WTC11 (cell line): ENCODE measurements around the gene NFIX. TPM values are rescaled to one million over a fixed set of nuclear protein-coding genes. Genes with fewer than 3 reads are reported as not detected.
A peak's percentile ranks its signal among the peaks of the same experiment; 100 is the strongest.

Experiments
- ATAC-seq: fragments of 200-7000 bp; cut with Tn5 transposase; 2 replicates; pipeline ENCODE4 v1.10.0; 2021; ENCODE audit warnings: mild to moderate bottlenecking, moderate library complexity
- CTCF ChIA-PET: fragments of 300-600 bp; sonication (Branson Sonifier 250); formaldehyde crosslinking; loops from one replicate; lab custom pipeline; 2021; ENCODE audit warnings: antibody characterized with exemption; lab: Charles Lee
- POLR2A ChIA-PET: fragments of 350-600 bp; sonication (Branson Sonifier 250); formaldehyde crosslinking; loops from one replicate; lab custom pipeline; 2021; ENCODE audit warnings: antibody characterized with exemption; lab: Charles Lee
- DNase-seq: peaks from one replicate; pipeline ENCODE4 v3.0.0; 2021; ENCODE audit warnings: low spot score
- H3K27ac Mint-ChIP-seq: 2 replicates; pipeline ENCODE4 v1.8.0; 2021; ENCODE audit warnings: mixed read lengths
- H3K27me3 Mint-ChIP-seq: 2 replicates; pipeline ENCODE4 v1.8.0; 2021; ENCODE audit warnings: low read depth, mild to moderate bottlenecking, moderate library complexity, mixed read lengths
- H3K36me3 Mint-ChIP-seq: 2 replicates; pipeline ENCODE4 v1.8.0; 2021; ENCODE audit warnings: mixed read lengths
- H3K4me1 Mint-ChIP-seq: 2 replicates; pipeline ENCODE4 v1.8.0; 2022; ENCODE audit warnings: mixed read lengths
- H3K4me3 Mint-ChIP-seq: 2 replicates; pipeline ENCODE4 v1.8.0; 2021; ENCODE audit warnings: mild to moderate bottlenecking, moderate library complexity, mixed read lengths
- H3K9me3 Mint-ChIP-seq: 2 replicates; pipeline ENCODE4 v1.8.0; 2021; ENCODE audit warnings: mixed read lengths
- ATF1 ChIP-seq: sonication (generic); formaldehyde crosslinking; IDR thresholded peaks from 2 replicates; pipeline ENCODE4 v1.8.1; 2023; ENCODE audit warnings: mild to moderate bottlenecking, moderate library complexity, missing genetic modification reagents
- CBFB ChIP-seq: sonication (generic); formaldehyde crosslinking; IDR thresholded peaks from 2 replicates; pipeline ENCODE4 v1.8.1; 2022; ENCODE audit warnings: mild to moderate bottlenecking, low read depth, missing genetic modification reagents
- CREM ChIP-seq: sonication (generic); formaldehyde crosslinking; IDR thresholded peaks from 2 replicates; pipeline ENCODE4 v1.8.1; 2022; ENCODE audit warnings: mild to moderate bottlenecking, missing genetic modification reagents, moderate library complexity
- ESRRA ChIP-seq: sonication (generic); formaldehyde crosslinking; IDR thresholded peaks from 2 replicates; pipeline ENCODE4 v1.8.1; 2022; ENCODE audit warnings: mild to moderate bottlenecking, missing genetic modification reagents, borderline replicate concordance
- ETV6 ChIP-seq: sonication (generic); formaldehyde crosslinking; IDR thresholded peaks from 2 replicates; pipeline ENCODE4 v1.8.1; 2022; ENCODE audit warnings: mild to moderate bottlenecking, missing genetic modification reagents
- FOXK1 ChIP-seq: sonication (generic); formaldehyde crosslinking; IDR thresholded peaks from 2 replicates; pipeline ENCODE4 v1.8.0; 2022; ENCODE audit warnings: mild to moderate bottlenecking, moderate library complexity, missing genetic modification reagents
- GABPB1 ChIP-seq: sonication (generic); formaldehyde crosslinking; IDR thresholded peaks from 2 replicates; pipeline ENCODE4 v1.8.1; 2023; ENCODE audit warnings: mild to moderate bottlenecking, missing genetic modification reagents
- IRF2 ChIP-seq: sonication (generic); formaldehyde crosslinking; IDR thresholded peaks from 2 replicates; pipeline ENCODE4 v1.8.0; 2022; ENCODE audit warnings: low read depth, missing genetic modification reagents, borderline replicate concordance
- JAZF1 ChIP-seq: fragments of 250-450 bp; sonication (Bioruptor Pico); IDR thresholded peaks from 2 replicates; pipeline ENCODE4 v1.9.0; 2021; ENCODE audit warnings: moderate library complexity, mild to moderate bottlenecking, inconsistent platforms
- NFATC4 ChIP-seq: fragments of 250-450 bp; sonication (Bioruptor Pico); IDR thresholded peaks from 2 replicates; pipeline ENCODE4 v1.9.0; 2021; ENCODE audit warnings: mild to moderate bottlenecking
- OVOL2 ChIP-seq: fragments of 250-450 bp; sonication (Bioruptor Pico); IDR thresholded peaks from 2 replicates; pipeline ENCODE4 v1.9.0; 2021; ENCODE audit warnings: mild to moderate bottlenecking, borderline replicate concordance
- RORB ChIP-seq: fragments of 250-450 bp; sonication (Bioruptor Pico); IDR thresholded peaks from 2 replicates; pipeline ENCODE4 v1.9.0; 2021; ENCODE audit warnings: mild to moderate bottlenecking
- SMAD3 ChIP-seq: sonication (generic); formaldehyde crosslinking; IDR thresholded peaks from 2 replicates; pipeline ENCODE4 v1.8.0; 2022; ENCODE audit warnings: missing genetic modification reagents, mild to moderate bottlenecking, borderline replicate concordance
- SP1 ChIP-seq: sonication (generic); formaldehyde crosslinking; conservative IDR thresholded peaks from 2 replicates; pipeline ENCODE4 v1.8.1; 2022; ENCODE audit warnings: missing genetic modification reagents
- total RNA-seq: library from RNA; stranded (reverse); gene quantifications from 3 replicates; pipeline ENCODE4 v1.2.3, GENCODE V29; 2021
- TF ChIP-seq, protein P1 (sequence below): sonication (generic); formaldehyde crosslinking; IDR thresholded peaks from 2 replicates; pipeline ENCODE4 v1.8.1; 2023; ENCODE audit warnings: mild to moderate bottlenecking, missing genetic modification reagents, borderline replicate concordance
- TF ChIP-seq, protein P2 (sequence below): sonication (generic); formaldehyde crosslinking; IDR thresholded peaks from 2 replicates; pipeline ENCODE4 v1.8.1; 2023; ENCODE audit warnings: mild to moderate bottlenecking, missing genetic modification reagents, moderate library complexity
- TF ChIP-seq, protein P3 (sequence below): fragments of 250-450 bp; sonication (Bioruptor Pico); IDR thresholded peaks from 2 replicates; pipeline ENCODE4 v1.9.0; 2021; ENCODE audit warnings: mild to moderate bottlenecking
- TF ChIP-seq, protein P4 (sequence below): sonication (generic); formaldehyde crosslinking; IDR thresholded peaks from 2 replicates; pipeline ENCODE4 v1.8.1; 2022; ENCODE audit warnings: low read depth, mild to moderate bottlenecking, moderate library complexity, missing genetic modification reagents, borderline replicate concordance
- TF ChIP-seq, protein P5 (sequence below): sonication (generic); formaldehyde crosslinking; IDR thresholded peaks from 2 replicates; pipeline ENCODE4 v1.8.0; 2023; ENCODE audit warnings: missing genetic modification reagents
- TF ChIP-seq, protein P6 (sequence below): fragments of 250-450 bp; sonication (Bioruptor Pico); IDR thresholded peaks from 2 replicates; pipeline ENCODE4 v1.8.0; 2021; ENCODE audit warnings: mild to moderate bottlenecking
- TF ChIP-seq, protein P7 (sequence below): sonication (generic); formaldehyde crosslinking; IDR thresholded peaks from 2 replicates; pipeline ENCODE4 v1.8.1; 2023; ENCODE audit warnings: mild to moderate bottlenecking, missing genetic modification reagents

The NFIX gene
- total RNA-seq, 1 experiment from 2014 or later = 1.4 TPM

DNA sequence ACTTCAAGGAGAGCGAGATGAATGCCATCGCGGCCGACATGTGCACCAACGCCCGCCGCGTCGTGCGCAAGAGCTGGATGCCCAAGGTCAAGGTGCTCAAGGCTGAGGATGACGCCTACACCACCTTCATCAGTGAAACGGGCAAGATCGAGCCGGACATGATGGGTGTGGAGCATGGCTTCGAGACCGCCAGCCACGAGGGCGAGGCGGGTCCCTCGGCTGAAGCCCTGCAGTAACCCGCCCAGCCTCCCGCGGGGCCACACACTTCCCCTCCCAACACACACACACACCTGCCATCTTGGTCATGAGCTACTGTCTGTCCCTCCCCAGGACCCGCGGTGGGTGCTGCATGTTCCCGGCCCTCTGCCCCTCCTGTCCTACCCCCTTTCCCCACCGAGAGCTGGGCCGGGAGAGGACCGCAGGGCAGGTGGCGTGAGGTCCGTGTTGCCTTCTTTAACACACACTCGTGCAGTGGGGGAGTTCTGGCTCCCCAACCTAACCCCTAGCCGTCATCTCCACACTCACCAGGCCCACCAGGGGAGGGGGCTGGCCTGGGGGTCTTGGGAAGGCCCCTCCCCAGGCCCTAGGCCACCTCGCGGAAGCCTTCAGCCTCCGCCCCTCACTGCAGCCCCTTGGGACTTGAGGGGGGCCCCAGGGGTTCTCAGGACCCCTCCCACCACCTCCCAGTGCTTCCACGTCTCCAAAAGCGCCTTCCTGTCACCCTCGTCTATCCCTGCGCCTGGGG lies 143.1 kb downstream of the NFIX start (continued):
- TF ChIP-seq, protein P1, sequence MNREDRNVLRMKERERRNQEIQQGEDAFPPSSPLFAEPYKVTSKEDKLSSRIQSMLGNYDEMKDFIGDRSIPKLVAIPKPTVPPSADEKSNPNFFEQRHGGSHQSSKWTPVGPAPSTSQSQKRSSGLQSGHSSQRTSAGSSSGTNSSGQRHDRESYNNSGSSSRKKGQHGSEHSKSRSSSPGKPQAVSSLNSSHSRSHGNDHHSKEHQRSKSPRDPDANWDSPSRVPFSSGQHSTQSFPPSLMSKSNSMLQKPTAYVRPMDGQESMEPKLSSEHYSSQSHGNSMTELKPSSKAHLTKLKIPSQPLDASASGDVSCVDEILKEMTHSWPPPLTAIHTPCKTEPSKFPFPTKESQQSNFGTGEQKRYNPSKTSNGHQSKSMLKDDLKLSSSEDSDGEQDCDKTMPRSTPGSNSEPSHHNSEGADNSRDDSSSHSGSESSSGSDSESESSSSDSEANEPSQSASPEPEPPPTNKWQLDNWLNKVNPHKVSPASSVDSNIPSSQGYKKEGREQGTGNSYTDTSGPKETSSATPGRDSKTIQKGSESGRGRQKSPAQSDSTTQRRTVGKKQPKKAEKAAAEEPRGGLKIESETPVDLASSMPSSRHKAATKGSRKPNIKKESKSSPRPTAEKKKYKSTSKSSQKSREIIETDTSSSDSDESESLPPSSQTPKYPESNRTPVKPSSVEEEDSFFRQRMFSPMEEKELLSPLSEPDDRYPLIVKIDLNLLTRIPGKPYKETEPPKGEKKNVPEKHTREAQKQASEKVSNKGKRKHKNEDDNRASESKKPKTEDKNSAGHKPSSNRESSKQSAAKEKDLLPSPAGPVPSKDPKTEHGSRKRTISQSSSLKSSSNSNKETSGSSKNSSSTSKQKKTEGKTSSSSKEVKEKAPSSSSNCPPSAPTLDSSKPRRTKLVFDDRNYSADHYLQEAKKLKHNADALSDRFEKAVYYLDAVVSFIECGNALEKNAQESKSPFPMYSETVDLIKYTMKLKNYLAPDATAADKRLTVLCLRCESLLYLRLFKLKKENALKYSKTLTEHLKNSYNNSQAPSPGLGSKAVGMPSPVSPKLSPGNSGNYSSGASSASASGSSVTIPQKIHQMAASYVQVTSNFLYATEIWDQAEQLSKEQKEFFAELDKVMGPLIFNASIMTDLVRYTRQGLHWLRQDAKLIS (CRISPR knock-in tag) = no peak
- no peak for TF ChIP-seq FOXK1
- TF ChIP-seq JAZF1 (CRISPR knock-in tag) = no peak
- TF ChIP-seq, protein P2, sequence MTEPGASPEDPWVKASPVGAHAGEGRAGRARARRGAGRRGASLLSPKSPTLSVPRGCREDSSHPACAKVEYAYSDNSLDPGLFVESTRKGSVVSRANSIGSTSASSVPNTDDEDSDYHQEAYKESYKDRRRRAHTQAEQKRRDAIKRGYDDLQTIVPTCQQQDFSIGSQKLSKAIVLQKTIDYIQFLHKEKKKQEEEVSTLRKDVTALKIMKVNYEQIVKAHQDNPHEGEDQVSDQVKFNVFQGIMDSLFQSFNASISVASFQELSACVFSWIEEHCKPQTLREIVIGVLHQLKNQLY (CRISPR knock-in tag) = no peak
- TF ChIP-seq, protein P3, sequence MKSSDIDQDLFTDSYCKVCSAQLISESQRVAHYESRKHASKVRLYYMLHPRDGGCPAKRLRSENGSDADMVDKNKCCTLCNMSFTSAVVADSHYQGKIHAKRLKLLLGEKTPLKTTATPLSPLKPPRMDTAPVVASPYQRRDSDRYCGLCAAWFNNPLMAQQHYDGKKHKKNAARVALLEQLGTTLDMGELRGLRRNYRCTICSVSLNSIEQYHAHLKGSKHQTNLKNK (CRISPR knock-in tag) = no peak
- TF ChIP-seq OVOL2 (CRISPR knock-in tag) = no peak
- no peak for TF ChIP-seq NFATC4 (CRISPR knock-in tag)
- TF ChIP-seq, protein P4, sequence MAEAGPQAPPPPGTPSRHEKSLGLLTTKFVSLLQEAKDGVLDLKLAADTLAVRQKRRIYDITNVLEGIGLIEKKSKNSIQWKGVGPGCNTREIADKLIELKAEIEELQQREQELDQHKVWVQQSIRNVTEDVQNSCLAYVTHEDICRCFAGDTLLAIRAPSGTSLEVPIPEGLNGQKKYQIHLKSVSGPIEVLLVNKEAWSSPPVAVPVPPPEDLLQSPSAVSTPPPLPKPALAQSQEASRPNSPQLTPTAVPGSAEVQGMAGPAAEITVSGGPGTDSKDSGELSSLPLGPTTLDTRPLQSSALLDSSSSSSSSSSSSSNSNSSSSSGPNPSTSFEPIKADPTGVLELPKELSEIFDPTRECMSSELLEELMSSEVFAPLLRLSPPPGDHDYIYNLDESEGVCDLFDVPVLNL (CRISPR knock-in tag) = no peak
- no peak for TF ChIP-seq SP1 (CRISPR knock-in tag)

DNA sequence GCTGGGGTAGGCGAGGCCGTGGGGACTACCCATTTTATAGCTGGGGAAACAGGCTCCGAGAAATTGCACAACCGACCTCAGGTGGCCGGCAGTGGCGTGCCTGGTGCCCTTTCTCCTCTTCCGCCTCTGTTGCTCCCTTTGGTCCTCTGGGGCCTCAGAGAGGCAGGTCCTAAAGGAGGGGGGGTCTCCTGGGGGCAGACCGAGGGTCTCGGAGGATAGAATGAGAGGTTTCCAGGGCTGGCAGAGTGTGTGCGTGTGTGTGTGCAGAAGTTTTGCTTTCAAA lies 143.6 kb downstream of the NFIX start:
- ChIA-PET CTCF (interaction anchor here (1.6 kb wide), 1 partner anchor 12 kb away, joined by 5 read pairs; the partner anchor contains the start of genes IER2 and STX10), POLR2A (interaction anchor here (0.9 to 1.4 kb wide), 2 partner anchors 14 to 26 kb away, joined by 3 read pairs; no protein-coding TSS in a partner anchor)
- no peak for DNase-seq
- ATAC-seq = no peak
- TF ChIP-seq CREM (CRISPR knock-in tag) (no peak), ETV6 (CRISPR knock-in tag) (no peak), ATF1 (CRISPR knock-in tag) (no peak), RORB (CRISPR knock-in tag) (no peak)
- TF ChIP-seq, protein P5, sequence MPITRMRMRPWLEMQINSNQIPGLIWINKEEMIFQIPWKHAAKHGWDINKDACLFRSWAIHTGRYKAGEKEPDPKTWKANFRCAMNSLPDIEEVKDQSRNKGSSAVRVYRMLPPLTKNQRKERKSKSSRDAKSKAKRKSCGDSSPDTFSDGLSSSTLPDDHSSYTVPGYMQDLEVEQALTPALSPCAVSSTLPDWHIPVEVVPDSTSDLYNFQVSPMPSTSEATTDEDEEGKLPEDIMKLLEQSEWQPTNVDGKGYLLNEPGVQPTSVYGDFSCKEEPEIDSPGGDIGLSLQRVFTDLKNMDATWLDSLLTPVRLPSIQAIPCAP (CRISPR knock-in tag) = no peak
- TF ChIP-seq, all 79 proteins: peak for 0
- Mint-ChIP-seq H3K4me1 (peaks cover 8% of the 10 kb centered on the region), H3K27me3 (no peaks in the 10 kb centered on the region), H3K9me3 (no peaks in the 10 kb centered on the region), H3K4me3 (no peak overlapping the region), H3K27ac (no peak overlapping the region), H3K36me3 (peaks cover 31% of the 10 kb centered on the region)

DNA sequence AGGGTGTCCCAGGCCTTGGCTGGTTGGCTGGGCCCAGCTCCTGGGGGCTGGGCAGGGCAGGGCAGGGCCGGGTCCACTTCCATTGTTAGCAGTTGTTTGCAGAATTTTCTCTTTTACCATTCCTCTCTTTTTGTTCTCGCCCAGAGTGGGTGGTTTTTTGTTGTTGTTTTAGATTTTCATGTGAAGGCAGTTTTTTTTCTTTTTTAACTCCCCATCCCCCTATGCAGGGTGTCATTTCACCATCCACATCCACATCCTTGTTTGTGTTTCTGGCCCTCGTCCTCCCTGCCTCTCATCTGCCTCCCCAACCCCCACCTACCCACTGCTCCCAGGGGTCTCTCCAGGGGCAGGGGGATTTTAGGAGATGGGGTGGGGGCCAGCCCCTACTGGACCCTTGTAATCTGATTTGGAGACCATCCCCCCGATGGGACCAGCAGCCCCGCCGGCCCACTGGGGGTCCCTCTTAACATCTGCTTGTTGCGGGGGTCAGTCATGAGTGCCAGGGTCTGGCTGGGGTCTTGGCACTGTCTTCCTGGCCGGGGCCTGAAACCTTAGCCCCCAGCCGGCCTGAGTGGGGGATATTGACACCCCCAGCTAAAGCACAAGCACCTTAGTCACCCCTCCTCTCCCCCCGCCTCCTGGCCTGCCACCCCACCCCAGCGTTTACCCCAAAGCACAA lies 144.5 kb downstream of the NFIX start:
- Mint-ChIP-seq H3K36me3 (peaks cover 31% of the 10 kb centered on the region), H3K4me1 (peaks cover 8% of the 10 kb centered on the region), H3K4me3 (no peak overlapping the region), H3K27ac (peak overlapping the region; percentile 69; the same call in 1 of the 2 replicates), H3K9me3 (no peaks in the 10 kb centered on the region)
- ATAC-seq (peak; percentile 25; the same call in 1 of the 2 replicates), DNase-seq (no peak)
- TF ChIP-seq CBFB (no peak), CREM (CRISPR knock-in tag) (no peak), ESRRA (CRISPR knock-in tag) (no peak), IRF2 (CRISPR knock-in tag) (no peak), GABPB1 (CRISPR knock-in tag) (no peak), SMAD3 (CRISPR knock-in tag) (no peak), FOXK1 (no peak)
- TF ChIP-seq, protein P6, sequence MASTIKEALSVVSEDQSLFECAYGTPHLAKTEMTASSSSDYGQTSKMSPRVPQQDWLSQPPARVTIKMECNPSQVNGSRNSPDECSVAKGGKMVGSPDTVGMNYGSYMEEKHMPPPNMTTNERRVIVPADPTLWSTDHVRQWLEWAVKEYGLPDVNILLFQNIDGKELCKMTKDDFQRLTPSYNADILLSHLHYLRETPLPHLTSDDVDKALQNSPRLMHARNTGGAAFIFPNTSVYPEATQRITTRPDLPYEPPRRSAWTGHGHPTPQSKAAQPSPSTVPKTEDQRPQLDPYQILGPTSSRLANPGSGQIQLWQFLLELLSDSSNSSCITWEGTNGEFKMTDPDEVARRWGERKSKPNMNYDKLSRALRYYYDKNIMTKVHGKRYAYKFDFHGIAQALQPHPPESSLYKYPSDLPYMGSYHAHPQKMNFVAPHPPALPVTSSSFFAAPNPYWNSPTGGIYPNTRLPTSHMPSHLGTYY = no peak
- TF ChIP-seq, protein P7, sequence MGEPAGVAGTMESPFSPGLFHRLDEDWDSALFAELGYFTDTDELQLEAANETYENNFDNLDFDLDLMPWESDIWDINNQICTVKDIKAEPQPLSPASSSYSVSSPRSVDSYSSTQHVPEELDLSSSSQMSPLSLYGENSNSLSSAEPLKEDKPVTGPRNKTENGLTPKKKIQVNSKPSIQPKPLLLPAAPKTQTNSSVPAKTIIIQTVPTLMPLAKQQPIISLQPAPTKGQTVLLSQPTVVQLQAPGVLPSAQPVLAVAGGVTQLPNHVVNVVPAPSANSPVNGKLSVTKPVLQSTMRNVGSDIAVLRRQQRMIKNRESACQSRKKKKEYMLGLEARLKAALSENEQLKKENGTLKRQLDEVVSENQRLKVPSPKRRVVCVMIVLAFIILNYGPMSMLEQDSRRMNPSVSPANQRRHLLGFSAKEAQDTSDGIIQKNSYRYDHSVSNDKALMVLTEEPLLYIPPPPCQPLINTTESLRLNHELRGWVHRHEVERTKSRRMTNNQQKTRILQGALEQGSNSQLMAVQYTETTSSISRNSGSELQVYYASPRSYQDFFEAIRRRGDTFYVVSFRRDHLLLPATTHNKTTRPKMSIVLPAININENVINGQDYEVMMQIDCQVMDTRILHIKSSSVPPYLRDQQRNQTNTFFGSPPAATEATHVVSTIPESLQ (CRISPR knock-in tag) = no peak
- TF ChIP-seq, all 79 proteins: peak for 0
- ChIA-PET CTCF (interaction anchor here (1.6 kb wide), 1 partner anchor 11 kb away, joined by 5 read pairs; the partner anchor contains the start of genes IER2 and STX10), POLR2A (interaction anchor here (0.9 to 1.4 kb wide), 2 partner anchors 13 to 25 kb away, joined by 3 read pairs; no protein-coding TSS in a partner anchor)
- no peaks in the 10 kb centered on the region for H3K27me3 Mint-ChIP-seq
